ENCODE results near the gene PHKG1.
"Not testable (repeated sequence)": the region's sequence is repeated elsewhere in the genome, so short reads cannot be mapped to it uniquely, and the experiment has no call there.

Gene PHKG1

DNA sequence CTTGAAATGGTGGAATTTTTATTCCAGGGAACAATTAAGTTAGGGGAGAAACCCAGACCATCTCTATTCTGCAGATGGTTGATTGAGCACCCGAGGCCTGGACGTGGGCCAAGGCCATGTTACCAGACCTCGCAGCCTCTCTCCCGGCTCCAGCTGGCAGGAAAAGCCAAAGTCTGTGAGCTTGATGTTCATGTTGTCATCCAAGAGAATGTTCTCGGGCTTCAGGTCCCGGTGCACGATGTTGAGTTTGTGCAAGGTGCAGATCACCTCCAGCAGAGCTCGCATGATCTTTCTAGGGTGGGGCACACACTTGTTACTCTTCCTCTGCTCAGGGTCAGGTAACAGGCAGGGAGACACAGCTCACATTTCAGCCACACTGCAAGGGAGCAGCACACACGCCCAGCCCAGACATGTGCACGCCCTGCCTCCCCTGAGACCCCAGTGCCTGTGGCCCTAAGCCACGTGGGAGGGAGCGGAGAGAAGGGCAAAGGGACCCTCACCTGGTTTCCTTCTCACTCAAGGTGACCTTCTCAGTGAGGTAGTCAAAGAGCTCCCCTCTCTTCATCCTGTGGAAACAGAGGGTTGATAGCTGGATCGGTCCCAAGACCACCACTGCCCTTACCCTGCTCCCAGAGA lies 9.5 kb downstream of the PHKG1 start:
- DNase-seq (ENCODE audit: low read depth in 2 of 2) = no peak

DNA sequence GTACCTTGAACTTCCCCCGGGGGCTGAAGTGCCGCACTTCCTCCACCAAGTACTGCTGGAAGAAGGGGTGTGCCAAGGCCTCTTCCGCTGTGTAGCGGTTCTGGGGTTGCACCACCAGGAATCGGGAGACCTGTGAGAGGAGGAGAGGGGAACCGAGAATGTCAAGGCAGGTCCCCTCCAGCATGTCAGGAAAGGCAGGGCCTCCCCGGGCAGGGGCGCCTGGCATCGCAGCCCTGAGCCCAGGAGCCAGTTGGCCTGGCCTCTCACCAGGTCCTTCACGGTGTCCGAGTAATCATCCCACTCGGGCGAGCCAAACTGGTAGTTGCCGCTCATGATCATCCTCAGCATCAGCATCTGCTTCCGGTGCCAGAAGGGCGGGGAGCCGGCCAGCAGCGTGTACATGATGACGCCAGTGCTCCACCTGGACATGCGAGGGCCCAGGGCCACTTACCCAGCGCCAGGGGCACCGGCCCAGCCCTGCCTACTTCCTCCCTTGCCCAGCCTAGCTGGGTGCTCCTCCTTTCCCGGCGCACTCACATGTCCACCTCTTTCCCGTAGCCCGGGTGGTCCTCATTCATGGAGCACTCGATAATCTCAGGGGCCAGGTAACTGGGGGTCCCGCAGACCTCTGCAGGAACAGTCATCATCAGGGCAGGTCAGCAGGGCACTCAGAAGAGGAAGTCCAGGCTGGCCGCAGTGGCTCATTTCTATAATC lies 11.0 kb downstream of the PHKG1 start:
- DNase-seq (ENCODE audit: low read depth in 2 of 2) = no peak

DNA sequence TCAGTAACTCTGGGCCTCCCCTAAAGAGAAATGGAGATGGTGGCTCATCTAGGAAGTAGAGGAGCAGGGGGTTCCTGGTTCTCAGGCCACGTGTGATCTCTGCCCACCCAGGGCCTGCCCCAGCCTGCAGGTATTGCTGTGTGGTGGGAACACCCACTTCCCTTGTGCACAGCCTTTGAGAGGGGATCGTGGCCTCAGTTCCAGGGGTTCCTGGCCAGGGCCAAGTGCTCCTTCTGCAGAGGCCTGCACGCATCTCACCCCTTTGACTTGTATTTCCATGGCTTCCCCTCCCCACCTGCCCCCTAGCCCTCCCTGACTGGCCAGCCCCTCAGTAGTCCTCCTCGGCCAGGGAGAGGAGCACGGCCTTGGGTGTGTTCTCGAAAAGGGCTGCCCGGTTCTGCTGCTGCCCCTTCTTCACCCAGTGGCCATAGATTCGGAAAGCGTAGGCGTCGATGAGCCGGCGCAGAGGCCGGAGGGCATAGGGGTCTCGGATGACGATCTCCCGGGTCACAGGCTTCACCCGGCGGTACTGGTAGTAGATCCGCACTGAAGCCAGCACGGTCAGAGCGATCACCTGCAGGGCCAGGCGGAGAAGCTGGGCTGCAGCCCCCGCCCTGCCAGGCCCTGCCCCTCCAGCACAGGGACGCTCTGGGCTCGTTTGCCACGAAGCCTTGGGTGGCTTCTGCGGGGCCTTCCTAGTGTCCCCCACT lies 11.9 kb downstream of the PHKG1 start:
- DNase-seq (ENCODE audit: low read depth in 2 of 2) = not testable (repeated sequence)

DNA sequence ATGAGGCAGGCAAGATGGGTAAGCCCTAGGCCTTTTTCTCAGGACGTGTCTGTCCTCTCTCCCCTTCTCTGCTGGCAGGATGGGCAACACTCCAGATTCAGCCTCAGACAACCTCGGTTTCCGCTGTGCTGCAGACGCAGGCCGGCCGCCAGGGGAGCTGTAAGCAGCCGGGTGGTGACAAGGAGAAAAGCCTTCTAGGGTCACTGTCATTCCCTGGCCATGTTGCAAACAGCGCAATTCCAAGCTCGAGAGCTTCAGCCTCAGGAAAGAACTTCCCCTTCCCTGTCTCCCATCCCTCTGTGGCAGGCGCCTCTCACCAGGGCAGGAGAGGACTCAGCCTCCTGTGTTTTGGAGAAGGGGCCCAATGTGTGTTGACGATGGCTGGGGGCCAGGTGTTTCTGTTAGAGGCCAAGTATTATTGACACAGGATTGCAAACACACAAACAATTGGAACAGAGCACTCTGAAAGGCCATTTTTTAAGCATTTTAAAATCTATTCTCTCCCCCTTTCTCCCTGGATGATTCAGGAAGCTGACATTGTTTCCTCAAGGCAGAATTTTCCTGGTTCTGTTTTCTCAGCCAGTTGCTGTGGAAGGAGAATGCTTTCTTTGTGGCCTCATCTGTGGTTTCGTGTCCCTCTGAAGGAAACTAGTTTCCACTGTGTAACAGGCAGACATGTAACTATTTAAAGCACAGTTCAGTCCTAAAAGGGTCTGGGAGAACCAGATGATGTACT lies 13.1 kb downstream of the PHKG1 start:
- no peak for DNase-seq (ENCODE audit: low read depth in 2 of 2)

DNA sequence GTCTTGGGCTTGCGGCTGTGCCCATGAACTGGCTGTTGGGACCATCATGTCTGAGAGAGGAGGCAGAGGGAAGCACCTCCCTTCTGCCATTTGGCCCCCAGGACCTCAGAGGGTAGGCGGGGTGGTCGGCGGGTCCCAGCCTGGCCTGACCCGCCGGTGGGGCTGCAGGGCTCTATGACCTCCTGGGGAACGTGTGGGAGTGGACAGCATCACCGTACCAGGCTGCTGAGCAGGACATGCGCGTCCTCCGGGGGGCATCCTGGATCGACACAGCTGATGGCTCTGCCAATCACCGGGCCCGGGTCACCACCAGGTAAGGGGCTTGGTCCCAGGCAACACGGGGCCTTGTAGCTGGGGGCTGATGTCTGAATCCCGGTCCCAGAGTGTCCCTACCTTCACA lies 14.6 kb downstream of the PHKG1 start:
- DNase-seq (ENCODE audit: low read depth in 2 of 2) = no peak

DNA sequence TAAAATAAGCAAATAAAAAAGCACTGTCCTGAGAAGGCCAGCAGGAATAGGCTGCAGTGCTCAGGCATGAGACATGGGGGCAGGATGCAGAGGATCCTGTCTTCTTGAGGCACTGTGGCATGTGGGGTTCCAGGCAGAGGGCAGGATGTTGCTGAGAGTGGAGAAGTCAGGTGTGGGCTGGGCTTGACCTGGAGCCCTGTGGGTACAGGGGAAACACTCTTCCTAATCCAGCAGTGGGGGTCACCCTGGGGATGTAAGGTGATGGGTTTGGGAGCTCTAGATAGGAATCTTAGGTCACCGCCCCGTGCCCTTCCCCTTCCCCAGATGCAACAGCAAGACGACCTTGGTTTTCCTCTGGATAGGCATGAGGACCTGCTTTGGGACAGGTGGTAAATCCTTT lies 15.1 kb downstream of the PHKG1 start:
- no peak for DNase-seq (ENCODE audit: low read depth in 2 of 2)

DNA sequence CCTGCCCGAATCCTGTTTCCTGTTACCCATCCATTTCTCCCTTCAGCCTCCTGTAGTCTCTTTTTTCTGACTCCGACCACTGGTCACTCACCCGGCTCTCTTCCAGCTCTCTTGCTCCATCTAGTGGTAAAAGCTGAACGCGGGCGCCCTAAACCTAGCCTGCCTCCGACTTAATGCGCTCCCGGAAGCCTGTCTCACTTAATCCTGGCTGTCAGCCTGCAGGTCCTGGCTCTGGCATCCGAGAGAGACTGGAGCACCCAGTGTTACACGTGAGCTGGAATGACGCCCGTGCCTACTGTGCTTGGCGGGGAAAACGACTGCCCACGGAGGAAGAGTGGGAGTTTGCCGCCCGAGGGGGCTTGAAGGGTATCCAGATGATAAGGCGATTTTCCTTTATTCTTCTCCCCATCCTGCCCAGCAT lies 18.4 kb downstream of the PHKG1 start:
- peak; percentile 27 to 50 for DNase-seq (ENCODE audit: low read depth in 2 of 2)

DNA sequence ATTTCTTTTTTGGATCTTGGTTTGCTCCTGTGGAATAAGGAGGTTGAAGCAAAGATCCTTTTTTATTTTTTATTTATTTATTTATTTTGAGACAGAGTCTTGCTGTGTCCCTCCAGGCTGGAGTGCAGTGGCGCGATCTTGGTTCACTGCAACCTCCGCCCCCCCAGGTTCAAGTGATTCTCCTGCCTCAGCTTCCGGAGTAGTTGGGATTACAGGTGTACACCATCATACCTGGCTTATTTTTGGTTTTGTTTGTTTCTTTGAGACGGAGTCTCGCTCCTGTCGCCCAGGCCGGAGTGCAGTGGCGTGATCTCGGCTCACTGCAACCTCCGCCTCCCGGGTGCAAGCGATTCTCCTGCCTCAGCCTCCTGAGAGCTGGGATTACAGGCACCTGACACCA lies 26.4 kb downstream of the PHKG1 start:
- DNase-seq (ENCODE audit: low read depth in 2 of 2) = not testable (repeated sequence)

DNA sequence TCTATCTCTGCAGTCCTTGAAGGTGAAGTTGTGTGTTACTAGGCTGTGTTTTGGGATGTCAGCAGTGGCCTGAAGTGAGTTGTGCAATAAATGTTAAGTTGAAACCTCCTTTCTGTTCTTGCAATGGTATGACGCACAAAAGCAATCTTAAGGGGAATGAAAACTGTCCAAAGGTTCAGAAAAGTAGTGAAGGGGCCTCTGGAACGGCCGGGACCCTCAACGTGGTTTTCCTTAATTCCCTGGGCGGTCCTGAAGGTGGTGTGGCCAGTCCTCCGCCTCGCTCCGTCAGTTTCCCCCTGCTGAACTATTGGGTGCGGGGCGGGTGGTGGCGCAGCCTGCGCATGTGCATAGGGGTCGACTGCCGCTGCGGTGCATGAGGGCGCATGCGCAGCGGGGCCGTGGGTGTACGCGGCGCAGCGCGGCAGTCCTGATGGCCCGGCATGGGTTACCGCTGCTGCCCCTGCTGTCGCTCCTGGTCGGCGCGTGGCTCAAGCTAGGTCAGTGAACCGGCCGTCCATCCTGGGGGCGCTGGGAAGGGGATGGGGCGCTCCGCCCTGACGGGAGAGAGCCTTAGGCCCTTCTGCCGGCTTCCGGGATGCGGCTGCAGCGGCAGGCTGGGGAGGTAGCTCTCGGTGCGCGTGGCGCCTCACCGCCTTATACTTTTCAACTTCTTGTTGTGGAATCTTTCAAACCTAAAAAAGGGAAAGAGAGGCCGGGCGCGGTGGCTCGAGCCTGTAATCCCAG lies 28.7 kb downstream of the PHKG1 start, which contains the start of gene SUMF2:
TSS of gene SUMF2 (plus strand) at position 405 of the 744 bp plus-strand sequence. CDS start at position 431, 26 bp downstream.
- peak; percentile 78 to 84 for DNase-seq (ENCODE audit: low read depth in 2 of 2)

DNA sequence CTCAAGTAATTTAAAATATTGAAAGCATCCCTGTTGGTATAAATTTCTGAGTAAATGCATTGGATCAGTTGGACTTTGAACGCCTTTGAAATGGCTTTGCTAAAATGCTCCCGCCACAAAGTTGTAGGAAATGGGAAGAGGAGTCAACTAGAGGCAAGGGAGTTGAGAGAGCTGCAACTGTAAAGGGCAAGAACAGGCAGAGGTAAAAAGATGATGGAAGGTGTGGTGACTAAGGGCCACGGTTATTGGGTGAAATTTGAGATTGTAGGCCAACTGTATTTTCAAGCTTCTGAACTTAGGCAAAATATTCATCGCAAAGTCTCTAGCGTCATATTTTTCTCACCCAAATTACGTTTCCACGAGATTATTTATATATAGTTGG lies 29.3 kb downstream of the PHKG1 start:
- no peak for DNase-seq (ENCODE audit: low read depth in 2 of 2)

DNA sequence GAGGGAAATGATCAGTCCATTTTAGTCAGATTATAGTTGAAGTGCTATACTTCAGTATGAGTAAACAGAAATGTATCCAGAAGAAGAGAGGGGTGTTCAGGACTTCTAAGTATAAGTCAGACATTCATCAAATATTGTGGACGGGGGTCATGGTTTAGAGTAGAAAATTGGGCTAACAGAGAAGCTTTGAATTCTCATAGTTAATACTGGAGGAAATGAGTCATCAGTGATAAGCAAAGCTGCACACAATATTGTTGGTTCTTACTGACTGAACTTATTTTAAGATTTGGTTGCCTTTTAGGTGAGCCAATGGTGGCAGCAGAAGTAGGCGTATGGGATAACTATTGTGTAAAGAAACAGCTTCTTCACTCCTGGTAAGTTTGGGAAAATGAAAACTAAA lies 30.4 kb downstream of the PHKG1 start:
- no peak for DNase-seq (ENCODE audit: low read depth in 2 of 2)

DNA sequence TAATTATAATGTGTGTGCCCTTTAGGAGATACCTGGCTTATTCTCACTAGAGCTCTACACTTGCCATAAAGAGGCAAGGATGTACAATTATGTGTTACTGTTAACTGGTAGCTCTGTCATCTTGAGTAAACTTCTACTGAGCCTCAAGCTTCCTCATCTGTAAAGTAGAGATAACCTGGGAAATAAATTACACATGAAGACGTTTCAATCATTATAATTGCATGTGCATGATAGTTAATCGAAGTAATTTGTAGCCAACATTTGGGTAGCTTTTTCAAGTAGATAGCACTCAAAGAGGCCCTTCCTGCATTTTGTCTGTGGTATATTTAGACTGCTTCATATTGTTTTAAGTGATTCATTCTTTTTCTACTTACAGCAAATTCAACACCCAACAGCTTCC lies 38.8 kb downstream of the PHKG1 start:
- DNase-seq (ENCODE audit: low read depth in 2 of 2) = no peak

DNA sequence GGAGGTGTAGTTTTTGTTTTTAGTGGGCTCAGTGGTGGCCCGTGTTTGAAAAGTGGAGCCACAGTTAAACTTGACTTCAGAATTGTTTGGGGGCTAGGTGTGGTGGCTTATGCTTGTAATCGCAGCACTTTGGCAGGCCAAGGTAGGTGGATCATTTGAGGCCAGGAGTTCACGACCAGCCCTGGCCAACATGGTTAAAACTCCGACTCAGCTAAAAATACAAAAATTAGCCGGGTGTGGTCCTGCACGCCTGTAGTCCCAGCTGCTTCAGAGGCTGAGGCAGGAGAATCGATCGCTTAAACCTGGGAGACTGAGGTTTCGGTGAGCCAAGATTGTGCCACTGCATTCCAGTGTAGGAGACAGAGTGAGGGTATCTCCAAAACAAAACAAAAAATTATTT lies 39.4 kb downstream of the PHKG1 start:
- DNase-seq (ENCODE audit: low read depth in 2 of 2) = no peak

DNA sequence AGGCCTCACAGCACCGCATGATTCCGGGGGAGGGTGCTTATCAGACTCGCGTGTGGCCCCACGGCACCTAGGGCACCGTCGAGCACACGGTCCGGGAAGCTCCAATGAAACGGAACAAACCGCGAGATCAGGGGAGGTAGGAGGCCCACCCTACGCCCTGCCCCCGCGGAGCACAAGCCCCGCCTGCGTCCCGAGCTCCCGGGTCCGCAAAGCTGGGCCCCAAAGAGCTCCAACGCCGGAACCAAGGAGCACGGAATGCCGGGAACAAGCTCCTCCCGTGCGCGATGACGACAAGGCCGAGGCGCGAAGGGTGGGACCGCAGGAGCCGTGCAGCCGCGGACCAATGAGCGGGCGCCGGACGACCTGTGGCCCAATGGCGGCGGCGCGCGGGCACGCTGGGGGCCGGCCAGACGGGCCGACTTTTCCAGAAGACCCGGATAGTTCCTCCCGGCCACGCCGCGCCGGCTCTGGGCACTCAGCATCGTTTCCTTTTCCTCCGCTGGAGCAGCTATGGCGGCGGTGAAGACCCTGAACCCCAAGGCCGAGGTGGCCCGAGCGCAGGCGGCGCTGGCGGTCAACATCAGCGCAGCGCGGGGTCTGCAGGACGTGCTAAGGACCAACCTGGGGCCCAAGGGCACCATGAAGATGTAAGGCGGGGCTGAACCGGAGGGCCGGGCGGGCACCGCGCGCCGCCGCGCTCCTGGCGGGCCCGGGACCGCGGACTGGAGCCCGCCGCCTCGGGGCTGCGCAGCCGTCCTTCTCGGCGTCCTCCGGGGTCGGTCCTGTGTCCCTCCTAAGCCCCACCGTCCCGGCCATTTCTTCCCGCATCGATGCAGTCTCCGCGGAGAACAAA lies 41.2 kb downstream of the PHKG1 start, which contains the start of the genes CCT6A and PSPH:
TSS of gene CCT6A (plus strand) at position 427 of the 853 bp plus-strand sequence. CDS start at position 511, 84 bp downstream.
TSS of gene PSPH (minus strand) at position 106 of the 853 bp plus-strand sequence. CDS start 30,232 bp downstream, outside the sequence.
- DNase-seq (ENCODE audit: low read depth in 2 of 2) = peak; percentile 91 to 93

DNA sequence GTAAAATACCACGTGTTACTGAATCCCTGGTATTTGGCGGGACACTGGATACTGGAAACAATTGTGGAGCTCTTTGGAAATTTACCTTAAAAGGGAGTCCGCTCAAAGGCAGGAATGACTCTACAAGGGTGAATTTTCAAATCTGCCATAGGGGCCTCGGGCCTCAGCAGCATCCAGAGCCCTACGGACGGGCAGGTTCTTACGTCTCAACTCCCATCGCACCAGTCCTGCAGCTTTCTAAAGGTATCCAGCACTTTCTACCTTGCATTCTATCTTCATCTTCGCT lies 41.8 kb downstream of the PHKG1 start:
- no peak for DNase-seq (ENCODE audit: low read depth in 2 of 2)

DNA sequence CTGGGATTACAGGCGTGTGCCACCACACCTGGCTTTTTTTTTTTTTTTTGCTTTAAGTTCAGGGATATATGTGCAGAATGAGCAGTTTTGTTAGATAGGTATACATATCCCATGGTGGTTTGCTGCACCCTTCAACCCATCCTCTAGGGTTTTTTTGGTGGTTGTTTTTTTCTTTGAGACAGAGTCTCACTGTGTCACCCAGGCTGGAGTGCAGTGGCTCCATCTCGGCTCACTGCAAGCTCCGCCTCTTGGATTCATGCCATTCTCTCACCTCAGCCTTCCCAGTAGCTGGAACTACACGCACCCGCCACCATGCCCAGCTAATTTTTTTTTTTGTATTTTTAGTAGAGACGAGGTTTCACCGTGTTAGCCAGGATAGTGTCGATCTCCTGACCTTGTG lies 44.0 kb downstream of the PHKG1 start:
- DNase-seq (ENCODE audit: low read depth in 2 of 2) = not testable (repeated sequence)

DNA sequence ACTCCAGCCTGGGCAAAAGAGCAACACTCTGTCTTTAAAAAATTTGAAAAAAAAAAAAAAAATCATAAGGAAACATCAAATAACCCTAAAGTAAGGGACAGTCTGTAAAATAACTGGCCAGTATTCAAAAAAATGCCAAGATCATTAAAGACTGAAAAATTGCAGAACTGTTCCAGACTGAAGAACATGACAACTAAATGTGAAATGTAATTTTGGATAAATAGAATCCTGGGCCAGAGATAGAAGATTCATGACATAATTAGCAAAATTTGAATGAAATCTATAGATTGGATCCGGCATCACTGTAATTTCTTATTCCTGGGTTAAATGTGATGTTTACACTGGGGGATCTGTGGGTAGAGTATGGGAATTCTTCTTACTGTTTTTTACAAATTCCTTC lies 44.5 kb downstream of the PHKG1 start:
- DNase-seq (ENCODE audit: low read depth in 2 of 2) = no peak

DNA sequence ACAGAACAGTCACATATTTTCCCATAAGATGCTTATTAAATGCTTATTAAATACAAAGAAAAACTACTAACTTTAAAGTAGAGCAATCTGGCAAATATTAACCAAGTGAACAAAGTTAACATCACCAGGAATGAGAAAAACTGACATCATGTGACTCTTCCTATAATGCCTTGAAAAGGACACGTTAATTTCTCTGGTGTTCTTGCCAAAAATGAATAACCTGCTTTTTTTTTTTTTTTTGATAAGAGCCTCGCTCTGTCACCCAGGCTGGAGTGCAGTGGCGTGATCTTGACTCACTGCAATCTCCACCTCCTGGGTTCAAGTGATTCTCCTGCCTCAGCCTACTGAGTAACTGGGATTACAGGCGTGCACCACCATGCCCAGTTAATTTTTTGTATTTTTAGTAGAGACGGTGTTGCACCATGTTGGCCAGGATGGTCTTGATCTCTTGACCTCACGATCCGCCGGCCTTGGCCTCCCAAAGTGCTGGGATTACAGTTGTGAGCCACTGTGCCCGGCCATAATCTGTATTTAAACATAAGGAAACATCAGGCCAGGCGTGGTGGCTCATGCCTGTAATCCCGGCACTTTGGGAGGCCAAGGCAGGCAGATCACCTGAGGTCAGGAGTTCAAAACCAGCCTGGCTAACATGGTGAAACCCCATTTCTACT lies 45.2 kb downstream of the PHKG1 start:
- DNase-seq (ENCODE audit: low read depth in 2 of 2) = not testable (repeated sequence)

DNA sequence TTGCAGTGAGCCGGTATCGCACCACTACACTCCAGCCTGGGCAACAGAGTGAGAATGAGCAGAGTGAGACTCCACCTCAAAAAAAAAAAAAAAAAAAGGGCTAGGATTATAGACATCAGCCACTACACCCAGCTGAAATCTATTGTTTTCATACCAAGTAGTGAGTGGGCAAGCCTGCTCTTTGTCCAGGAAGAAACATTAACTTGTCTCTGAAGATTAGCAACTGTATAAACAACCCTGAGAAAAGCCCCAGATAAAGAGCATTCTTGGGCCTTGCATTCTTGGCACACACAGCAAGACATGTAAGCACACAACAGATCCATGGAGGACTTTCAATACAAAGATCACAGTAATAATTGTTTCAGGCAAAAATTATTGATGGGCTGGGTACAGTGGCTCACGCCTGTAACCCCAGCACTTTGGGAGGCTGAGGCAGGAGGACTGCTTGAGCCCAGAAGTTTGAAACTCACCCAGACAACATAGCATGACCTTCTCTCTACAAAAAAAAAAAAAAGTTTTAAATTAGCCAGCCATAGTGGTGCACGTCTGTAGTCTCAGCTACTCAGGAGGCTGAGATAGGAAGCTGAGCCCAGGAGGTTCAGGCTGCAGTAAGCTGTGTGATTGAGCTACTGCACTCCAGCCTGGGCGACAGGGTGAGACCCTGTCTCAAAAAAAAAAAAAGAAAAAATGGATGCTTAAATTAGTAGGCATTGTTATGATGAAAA lies 45.9 kb downstream of the PHKG1 start:
- DNase-seq (ENCODE audit: low read depth in 2 of 2) = no peak

Data from stimulated activated CD4-positive, alpha-beta T cell treated with anti-CD3 and anti-CD28 coated beads, Interleukin-12 subunit alpha, Interleukin-12 subunit beta, amount 100 ng/mL, for 24 hours (primary cell).